SH-SY5Y (cell line): ENCODE measurements around the gene TCEA3.

Experiments
- GATA2 ChIP-seq: IDR thresholded peaks from 2 replicates; pipeline ENCODE4 v1.6.1; 2011; ENCODE audit warnings: mild to moderate bottlenecking, low read depth, low read length
- GATA3 ChIP-seq: IDR thresholded peaks from 2 replicates; pipeline ENCODE4 v1.6.1; 2011; ENCODE audit warnings: low read depth, mild to moderate bottlenecking, low read length, moderate library complexity

- TF ChIP-seq GATA3 (no peak), GATA2 (no peak)
Observed at GRCh38 chr1:23384312-23385058, 40.1 kb downstream of the TCEA3 start.
